Progenitor cell of endocrine pancreas (in vitro differentiated cells): ENCODE results near the gene ANKS4B. TPM values are rescaled to one million over a fixed set of nuclear protein-coding genes. Genes with fewer than 3 reads are reported as not detected.

Source experiments
- DNase-seq: peaks from one replicate; pipeline ENCODE4 v3.0.0; 2021; ENCODE audit warnings: low spot score; ENCODE audit not compliant: unreplicated experiment
- H3K27ac Mint-ChIP-seq: 2 replicates; pipeline ENCODE4 v1.8.0; 2021; ENCODE audit warnings: mild to moderate bottlenecking, moderate library complexity, mixed read lengths
- H3K27me3 Mint-ChIP-seq: 2 replicates; pipeline ENCODE4 v1.8.0; 2021; ENCODE audit warnings: mixed read lengths
- H3K36me3 Mint-ChIP-seq: 2 replicates; pipeline ENCODE4 v1.8.0; 2022; ENCODE audit warnings: mixed read lengths; ENCODE audit not compliant: insufficient read depth
- H3K4me1 Mint-ChIP-seq: 2 replicates; pipeline ENCODE4 v1.8.0; 2021; ENCODE audit warnings: low read depth, mixed read lengths
- H3K4me3 Mint-ChIP-seq: 2 replicates; pipeline ENCODE4 v1.8.0; 2021; ENCODE audit warnings: low read depth, mild to moderate bottlenecking, moderate library complexity, mixed read lengths
- H3K9me3 Mint-ChIP-seq: 2 replicates; pipeline ENCODE4 v1.8.0; 2021; ENCODE audit warnings: low read depth, mixed read lengths
- total RNA-seq: library from RNA; stranded (reverse); gene quantifications from 2 replicates; pipeline ENCODE4 v1.2.1, GENCODE V29; 2021
- TF ChIP-seq, protein P1 (sequence below): fragments of 200-600 bp; sonication (generic); IDR thresholded peaks from one replicate; pipeline ENCODE4 v1.5.0; 2021; ENCODE audit warnings: antibody characterized with exemption, mild to moderate bottlenecking; ENCODE audit not compliant: unreplicated experiment

ANKS4B gene
- total RNA-seq, 1 donor from 2014 or later: 4.6 TPM

DNA sequence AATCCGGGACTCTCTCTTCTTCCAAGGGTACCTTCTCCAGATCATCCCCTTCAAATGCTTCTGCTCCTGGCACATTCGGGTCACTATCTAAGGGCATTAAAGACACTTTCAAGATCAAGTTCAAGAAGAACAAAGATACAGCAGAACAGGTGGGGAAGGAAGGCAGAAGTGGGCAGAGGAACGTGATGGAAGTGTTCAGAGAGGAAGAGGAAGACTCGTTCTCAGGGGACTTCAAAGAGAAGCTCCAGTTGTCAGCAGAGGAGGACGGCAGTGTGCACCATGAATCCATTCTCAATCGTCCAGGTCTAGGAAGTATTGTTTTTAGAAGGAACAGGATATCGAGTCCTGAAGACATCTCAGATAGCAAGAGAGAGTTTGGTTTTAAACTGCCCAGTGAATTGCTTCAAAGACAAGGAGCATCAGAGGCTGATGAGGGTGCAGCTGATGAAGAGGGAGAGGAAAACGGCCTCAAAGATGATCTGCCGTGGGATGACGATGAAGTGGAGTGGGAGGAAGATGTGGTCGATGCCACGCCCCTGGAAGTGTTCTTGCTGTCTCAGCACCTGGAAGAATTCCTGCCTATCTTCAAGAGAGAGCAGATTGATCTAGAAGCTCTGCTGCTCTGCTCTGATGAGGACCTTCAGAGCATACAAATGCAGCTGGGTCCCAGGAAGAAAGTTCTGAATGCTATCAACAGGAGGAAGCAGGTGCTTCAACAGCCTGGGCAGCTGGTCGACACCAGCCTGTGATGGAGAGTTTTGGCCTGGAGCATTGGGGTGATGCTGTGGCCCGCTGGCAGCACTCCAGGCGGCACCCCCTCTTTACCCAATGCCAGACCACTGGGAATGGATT, 16.8 kb downstream of the ANKS4B start:
- H3K4me3 Mint-ChIP-seq: no peak overlapping the region

GRCh38 chr16:21253470-21253869, 20.0 kb downstream of the ANKS4B start:
- TF ChIP-seq, protein P1, sequence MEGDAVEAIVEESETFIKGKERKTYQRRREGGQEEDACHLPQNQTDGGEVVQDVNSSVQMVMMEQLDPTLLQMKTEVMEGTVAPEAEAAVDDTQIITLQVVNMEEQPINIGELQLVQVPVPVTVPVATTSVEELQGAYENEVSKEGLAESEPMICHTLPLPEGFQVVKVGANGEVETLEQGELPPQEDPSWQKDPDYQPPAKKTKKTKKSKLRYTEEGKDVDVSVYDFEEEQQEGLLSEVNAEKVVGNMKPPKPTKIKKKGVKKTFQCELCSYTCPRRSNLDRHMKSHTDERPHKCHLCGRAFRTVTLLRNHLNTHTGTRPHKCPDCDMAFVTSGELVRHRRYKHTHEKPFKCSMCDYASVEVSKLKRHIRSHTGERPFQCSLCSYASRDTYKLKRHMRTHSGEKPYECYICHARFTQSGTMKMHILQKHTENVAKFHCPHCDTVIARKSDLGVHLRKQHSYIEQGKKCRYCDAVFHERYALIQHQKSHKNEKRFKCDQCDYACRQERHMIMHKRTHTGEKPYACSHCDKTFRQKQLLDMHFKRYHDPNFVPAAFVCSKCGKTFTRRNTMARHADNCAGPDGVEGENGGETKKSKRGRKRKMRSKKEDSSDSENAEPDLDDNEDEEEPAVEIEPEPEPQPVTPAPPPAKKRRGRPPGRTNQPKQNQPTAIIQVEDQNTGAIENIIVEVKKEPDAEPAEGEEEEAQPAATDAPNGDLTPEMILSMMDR: no peak
- H3K9me3 Mint-ChIP-seq: no peaks in the 10 kb centered on the region
- no peak overlapping the region for H3K4me3 Mint-ChIP-seq
- H3K27me3 Mint-ChIP-seq: no peaks in the 10 kb centered on the region
- no peak for DNase-seq
- H3K4me1 Mint-ChIP-seq: no peaks in the 10 kb centered on the region
- H3K27ac Mint-ChIP-seq: no peak overlapping the region
- no peaks in the 10 kb centered on the region for H3K36me3 Mint-ChIP-seq

More for the DNA sequence above, 16.8 kb downstream of the ANKS4B start:
- Mint-ChIP-seq H3K27me3 (no peaks in the 10 kb centered on the region), H3K4me1 (peaks cover 15% of the 10 kb centered on the region), H3K27ac (no peak overlapping the region), H3K9me3 (no peaks in the 10 kb centered on the region), H3K36me3 (no peaks in the 10 kb centered on the region)
- TF ChIP-seq, protein P1: no peak
- no peak for DNase-seq

- Mint-ChIP-seq H3K9me3 (no peaks in the 10 kb centered on the region), H3K4me3 (no peak overlapping the region), H3K4me1 (peaks cover 5% of the 10 kb centered on the region), H3K36me3 (no peaks in the 10 kb centered on the region), H3K27me3 (no peaks in the 10 kb centered on the region), H3K27ac (no peak overlapping the region)
- DNase-seq: no peak
- TF ChIP-seq, protein P1: no peak
These were observed 23.1 kb downstream of the ANKS4B start for GRCh38 chr16:21256636-21257035.

GRCh38 chr16:21257284-21257683, 23.8 kb downstream of the ANKS4B start:
- Mint-ChIP-seq H3K27me3 (no peaks in the 10 kb centered on the region), H3K4me3 (no peak overlapping the region), H3K9me3 (no peaks in the 10 kb centered on the region), H3K27ac (no peak overlapping the region), H3K36me3 (no peaks in the 10 kb centered on the region), H3K4me1 (peaks cover 7% of the 10 kb centered on the region)
- TF ChIP-seq, protein P1: no peak
- DNase-seq: no peak

GRCh38 chr16:21260870-21261791, 27.6 kb downstream of the ANKS4B start:
- H3K4me3 Mint-ChIP-seq: no peak overlapping the region
- no peaks in the 10 kb centered on the region for H3K36me3 Mint-ChIP-seq
- peaks cover 26% of the 10 kb centered on the region for H3K4me1 Mint-ChIP-seq
- TF ChIP-seq, protein P1: no peak
- DNase-seq: no peak
- peak overlapping the region; percentile 85 for H3K27ac Mint-ChIP-seq
- no peaks in the 10 kb centered on the region for H3K27me3 Mint-ChIP-seq
- H3K9me3 Mint-ChIP-seq: no peaks in the 10 kb centered on the region
